Prostate gland (tissue), 2 donors: Measurements from ENCODE around the gene ZC3H7A. TPM values are rescaled to one million over a fixed set of nuclear protein-coding genes. Genes with fewer than 3 reads are reported as not detected.

Experiments used
- DNase-seq: peaks from one replicate; pipeline ENCODE4 v3.0.0-alpha.2; 2019; ENCODE audit warnings: low spot score
- H3K27ac ChIP-seq, 2 donors: fragments of 200-600 bp; sonication (generic); 2 replicates each; pipeline ENCODE4 v1.5.1; 2017 to 2019
- H3K27me3 ChIP-seq: fragments of 200-600 bp; sonication (generic); replicated peaks from 2 replicates; pipeline ENCODE4 v1.5.1; 2019; ENCODE audit not compliant: insufficient read depth
- H3K36me3 ChIP-seq, 2 donors: fragments of 200-600 bp; sonication (generic); 1 replicate in 1 of 2; 2 replicates in 1 of 2; pipeline versions ENCODE4 v1.5.1 to v1.8.1; 2017 to 2019
- H3K4me1 ChIP-seq: fragments of 200-600 bp; sonication (generic); replicated peaks from 2 replicates; pipeline ENCODE4 v1.5.1; 2019
- H3K4me3 ChIP-seq, 2 donors: fragments of 200-600 bp; sonication (generic); 2 replicates each; pipeline ENCODE4 v1.5.1; 2017 to 2019
- H3K9me3 ChIP-seq: fragments of 200-600 bp; sonication (generic); 2 replicates; pipeline ENCODE4 v1.5.1; 2017
- POLR2A ChIP-seq: fragments of 450-650 bp; IDR thresholded peaks from one replicate; pipeline ENCODE4 v1.6.1; 2016; ENCODE audit warnings: antibody characterized with exemption, mild to moderate bottlenecking
- POLR2AphosphoS5 ChIP-seq: sonication (generic); formaldehyde crosslinking; IDR thresholded peaks from one replicate; pipeline ENCODE4 v1.6.1; 2017; ENCODE audit warnings: antibody characterized with exemption
- WGBS: methylation state at CpG from one replicate; pipeline ENCODE4 v1.1.5; 2018; 5-methylcytosine and 5-hydroxymethylcytosine counted together
- intact Hi-C: fragments of 100-400 bp; cut with DNase I; formaldehyde crosslinking; loops from one replicate; pipeline ENCODE4 v1.14.2; 2022
- total RNA-seq, 2 donors: library from RNA; depleted of rRNA; stranded (reverse); fragments of >200 nt; gene quantifications; one replicate each; pipeline ENCODE4 v1.1.0, GENCODE V29; 2016
- TF ChIP-seq, protein P1 (sequence below), 4 experiments: fragments of 200-600 bp in 2 of 4; fragments of 450-650 bp in 2 of 4; sonication (generic) in 2 of 4; IDR thresholded peaks; 1 replicate in 3 of 4; 2 replicates in 1 of 4; pipeline ENCODE4 v1.5.1; 2016 to 2019; ENCODE audit warnings: antibody characterized with exemption in 4 of 4, mild to moderate bottlenecking in 2 of 4, moderate library complexity in 2 of 4

ZC3H7A gene
- total RNA-seq, 2 donors from 2014 or later: 48.9 to 56.4 TPM

- intact Hi-C loops: no loop called here
- no peaks in the 10 kb centered on the region for H3K4me1 ChIP-seq
- H3K9me3 ChIP-seq: no peaks in the 10 kb centered on the region
- WGBS: 72% methylated on average over 1 of the region's 1 CpG
- TF ChIP-seq POLR2A: no peak
- TF ChIP-seq, protein P1, sequence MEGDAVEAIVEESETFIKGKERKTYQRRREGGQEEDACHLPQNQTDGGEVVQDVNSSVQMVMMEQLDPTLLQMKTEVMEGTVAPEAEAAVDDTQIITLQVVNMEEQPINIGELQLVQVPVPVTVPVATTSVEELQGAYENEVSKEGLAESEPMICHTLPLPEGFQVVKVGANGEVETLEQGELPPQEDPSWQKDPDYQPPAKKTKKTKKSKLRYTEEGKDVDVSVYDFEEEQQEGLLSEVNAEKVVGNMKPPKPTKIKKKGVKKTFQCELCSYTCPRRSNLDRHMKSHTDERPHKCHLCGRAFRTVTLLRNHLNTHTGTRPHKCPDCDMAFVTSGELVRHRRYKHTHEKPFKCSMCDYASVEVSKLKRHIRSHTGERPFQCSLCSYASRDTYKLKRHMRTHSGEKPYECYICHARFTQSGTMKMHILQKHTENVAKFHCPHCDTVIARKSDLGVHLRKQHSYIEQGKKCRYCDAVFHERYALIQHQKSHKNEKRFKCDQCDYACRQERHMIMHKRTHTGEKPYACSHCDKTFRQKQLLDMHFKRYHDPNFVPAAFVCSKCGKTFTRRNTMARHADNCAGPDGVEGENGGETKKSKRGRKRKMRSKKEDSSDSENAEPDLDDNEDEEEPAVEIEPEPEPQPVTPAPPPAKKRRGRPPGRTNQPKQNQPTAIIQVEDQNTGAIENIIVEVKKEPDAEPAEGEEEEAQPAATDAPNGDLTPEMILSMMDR (IDR thresholded peaks at IDR 0.05): no peak
- TF ChIP-seq POLR2AphosphoS5: no peak
- no peaks in the 10 kb centered on the region for H3K27me3 ChIP-seq
- H3K36me3 ChIP-seq: no peaks in the 10 kb centered on the region
- no peak overlapping the region for H3K27ac ChIP-seq
- no peak overlapping the region for H3K4me3 ChIP-seq
- no peak for DNase-seq
Measured at GRCh38 chr16:11725457-11725856, 71.6 kb downstream of the ZC3H7A start.

GRCh38 chr16:11722468-11722808, 74.6 kb downstream of the ZC3H7A start:
- intact Hi-C loops: no loop called here
- Histone ChIP-seq H3K4me1 (no peaks in the 10 kb centered on the region), H3K36me3 (no peaks in the 10 kb centered on the region)

GRCh38 chr16:11721781-11722467, 75.1 kb downstream of the ZC3H7A start:
- intact Hi-C loops: no loop called here

More at GRCh38 chr16:11722468-11722808, 74.6 kb downstream of the ZC3H7A start:
- 77% methylated on average over 3 of the region's 3 CpGs for WGBS
- no peak for DNase-seq
- TF ChIP-seq, protein P1 (IDR thresholded peaks at IDR 0.05): no peak
- TF ChIP-seq POLR2A: no peak
- TF ChIP-seq POLR2AphosphoS5: no peak
- Histone ChIP-seq H3K9me3 (no peaks in the 10 kb centered on the region), H3K4me3 (no peak overlapping the region), H3K27ac (no peak overlapping the region), H3K27me3 (no peaks in the 10 kb centered on the region)

DNA sequence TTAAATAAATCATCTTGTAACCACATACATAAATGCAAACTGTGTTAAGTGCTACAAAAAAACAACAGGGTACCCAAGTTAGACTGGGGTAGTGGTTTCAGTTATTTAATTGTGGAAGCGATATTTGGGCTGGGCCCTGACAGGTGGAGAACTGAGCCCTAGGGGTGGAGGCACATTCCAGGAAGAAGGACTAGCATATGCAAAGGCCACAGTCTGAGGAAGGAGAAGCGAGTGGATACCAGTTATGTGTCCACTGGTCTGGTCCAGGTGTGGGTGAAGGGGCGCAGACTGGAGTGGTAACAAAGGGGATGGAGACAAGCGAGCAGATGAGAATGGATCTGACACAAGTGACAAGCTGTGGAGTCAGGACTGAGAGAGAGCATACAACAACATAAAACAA, 77.3 kb downstream of the ZC3H7A start:
- no peaks in the 10 kb centered on the region for H3K4me1 ChIP-seq
- 94% methylated on average over 4 of the region's 4 CpGs for WGBS
- DNase-seq: no peak
- no peaks in the 10 kb centered on the region for H3K36me3 ChIP-seq
- TF ChIP-seq POLR2A (no peak), POLR2AphosphoS5 (no peak)
- TF ChIP-seq, protein P1 (IDR thresholded peaks at IDR 0.05): no peak
- H3K9me3 ChIP-seq: no peaks in the 10 kb centered on the region
- H3K27me3 ChIP-seq: no peaks in the 10 kb centered on the region
- no peak overlapping the region for H3K4me3 ChIP-seq
- H3K27ac ChIP-seq: no peak overlapping the region
- intact Hi-C loops: loop anchor here (5.0 kb wide), 1 partner anchor 187 kb away; no protein-coding TSS in a partner anchor

More at GRCh38 chr16:11721781-11722467, 75.1 kb downstream of the ZC3H7A start:
- Histone ChIP-seq H3K27ac (no peak overlapping the region), H3K4me3 (no peak overlapping the region), H3K9me3 (no peaks in the 10 kb centered on the region), H3K27me3 (no peaks in the 10 kb centered on the region), H3K36me3 (no peaks in the 10 kb centered on the region), H3K4me1 (no peaks in the 10 kb centered on the region)
- no peak for DNase-seq
- TF ChIP-seq POLR2AphosphoS5: no peak
- no peak for TF ChIP-seq POLR2A
- TF ChIP-seq, protein P1 (IDR thresholded peaks at IDR 0.05): no peak
- WGBS: 63% methylated on average over 4 of the region's 4 CpGs

- TF ChIP-seq POLR2A (no peak), POLR2AphosphoS5 (no peak)
- TF ChIP-seq, protein P1 (IDR thresholded peaks at IDR 0.05): no peak
- no peak overlapping the region for H3K4me3 ChIP-seq
- no peak for DNase-seq
- no peaks in the 10 kb centered on the region for H3K4me1 ChIP-seq
- H3K27ac ChIP-seq: no peak overlapping the region
- no peaks in the 10 kb centered on the region for H3K36me3 ChIP-seq
- no peaks in the 10 kb centered on the region for H3K9me3 ChIP-seq
- no peaks in the 10 kb centered on the region for H3K27me3 ChIP-seq
- intact Hi-C loops: loop anchor here (5.0 kb wide), 1 partner anchor 187 kb away; no protein-coding TSS in a partner anchor
Measured at GRCh38 chr16:11719171-11719570, 77.9 kb downstream of the ZC3H7A start.
